Fibroblast of the aortic adventitia (primary cell): ENCODE data around the gene GFM1. TPM values are rescaled to one million over a fixed set of nuclear protein-coding genes. Genes with fewer than 3 reads are reported as not detected.

Experiments
- DNase-seq: peaks from one replicate; pipeline ENCODE4 v3.0.0-alpha.2; 2010; ENCODE audit warnings: low read depth
- H3K4me3 ChIP-seq: 2 replicates; pipeline ENCODE4 v1.5.1; 2011; ENCODE audit warnings: low read depth, mild to moderate bottlenecking, control low read depth, low read length, moderate library complexity
- small RNA-seq: library from RNA; depleted of rRNA; stranded (forward); fragments of <200 nt; gene quantifications from one replicate; pipeline ENCODE3, GENCODE V24; 2012
- total RNA-seq: library from RNA; depleted of rRNA; stranded (reverse); fragments of >200 nt; gene quantifications from 2 replicates; pipeline ENCODE4 v1.2.3, GENCODE V29; 2012; ENCODE audit warnings: low replicate concordance
- TF ChIP-seq, protein P1 (sequence below): IDR thresholded peaks from 2 replicates; pipeline ENCODE4 v1.5.1; 2011; ENCODE audit warnings: mild to moderate bottlenecking, low read length, control low read depth, inconsistent platforms; ENCODE audit not compliant: insufficient read depth

GFM1 gene
- total RNA-seq, 1 donor: 49.4 TPM

DNA sequence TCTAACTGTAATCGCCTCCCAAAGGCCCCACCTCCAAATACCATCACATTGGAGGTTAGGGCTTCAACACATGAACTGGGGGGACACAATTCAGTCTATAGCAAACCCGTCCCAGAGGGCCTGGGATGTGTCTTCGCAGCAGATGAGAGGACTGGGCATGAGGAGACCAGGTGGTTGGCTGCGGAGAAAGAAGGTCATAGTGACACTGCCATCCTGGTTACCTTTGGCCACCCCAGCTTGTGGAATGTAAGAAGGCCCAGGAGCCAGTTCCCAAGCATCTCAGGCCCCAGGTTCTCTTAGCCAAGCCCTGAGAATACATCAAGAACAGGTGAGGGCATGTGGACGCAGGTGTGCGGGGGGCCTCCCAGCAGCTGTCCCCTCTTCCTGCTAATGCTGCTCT lies 94.3 kb downstream of the GFM1 start:
- no peak for DNase-seq
- TF ChIP-seq, protein P1, sequence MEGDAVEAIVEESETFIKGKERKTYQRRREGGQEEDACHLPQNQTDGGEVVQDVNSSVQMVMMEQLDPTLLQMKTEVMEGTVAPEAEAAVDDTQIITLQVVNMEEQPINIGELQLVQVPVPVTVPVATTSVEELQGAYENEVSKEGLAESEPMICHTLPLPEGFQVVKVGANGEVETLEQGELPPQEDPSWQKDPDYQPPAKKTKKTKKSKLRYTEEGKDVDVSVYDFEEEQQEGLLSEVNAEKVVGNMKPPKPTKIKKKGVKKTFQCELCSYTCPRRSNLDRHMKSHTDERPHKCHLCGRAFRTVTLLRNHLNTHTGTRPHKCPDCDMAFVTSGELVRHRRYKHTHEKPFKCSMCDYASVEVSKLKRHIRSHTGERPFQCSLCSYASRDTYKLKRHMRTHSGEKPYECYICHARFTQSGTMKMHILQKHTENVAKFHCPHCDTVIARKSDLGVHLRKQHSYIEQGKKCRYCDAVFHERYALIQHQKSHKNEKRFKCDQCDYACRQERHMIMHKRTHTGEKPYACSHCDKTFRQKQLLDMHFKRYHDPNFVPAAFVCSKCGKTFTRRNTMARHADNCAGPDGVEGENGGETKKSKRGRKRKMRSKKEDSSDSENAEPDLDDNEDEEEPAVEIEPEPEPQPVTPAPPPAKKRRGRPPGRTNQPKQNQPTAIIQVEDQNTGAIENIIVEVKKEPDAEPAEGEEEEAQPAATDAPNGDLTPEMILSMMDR: no peak
- H3K4me3 ChIP-seq: no peak overlapping the region

GRCh38 chr3:158739078-158739477 lies 94.8 kb downstream of the GFM1 start:
- DNase-seq: no peak
- TF ChIP-seq, protein P1: no peak
- H3K4me3 ChIP-seq: no peak overlapping the region

DNA sequence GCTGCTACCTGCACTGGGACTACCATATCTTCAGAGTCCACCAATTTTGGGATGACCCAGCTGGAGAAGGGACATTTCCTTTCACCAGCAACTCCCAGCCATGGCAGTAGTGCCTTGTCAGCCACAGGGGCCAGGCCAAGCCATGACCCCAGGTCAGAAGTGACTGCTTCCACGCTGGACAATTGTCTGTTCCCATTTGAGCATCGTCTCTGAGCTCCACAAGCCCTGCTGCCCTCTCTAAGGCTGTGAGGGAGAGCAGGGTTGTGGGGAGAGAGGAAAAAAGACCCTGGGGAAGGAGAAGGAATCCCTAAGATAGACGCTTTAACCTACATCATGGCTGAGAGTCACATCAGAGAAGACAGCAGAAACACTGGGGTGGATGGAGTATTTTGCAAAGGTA lies 95.3 kb downstream of the GFM1 start:
- no peak for DNase-seq
- TF ChIP-seq, protein P1: no peak
- H3K4me3 ChIP-seq: no peak overlapping the region

Small RNA genes within 50 kb of the gene (small RNA-seq; reads per million reads assigned to genes)
- gene AC025033.1 (not detected), gene AC080013.6 (not detected)

Other genes starting within 250 kb of the GFM1 start
- 14.7 and 14.9 TPM in 2 replicates for gene MLF1, start 73.3 kb upstream of the GFM1 start, total RNA-seq
- 115 and 152 TPM in 2 replicates for gene LXN, start 28.1 kb downstream of the GFM1 start, total RNA-seq
- 39.3 and 47.8 TPM in 2 replicates for gene RARRES1, start 87.9 kb downstream of the GFM1 start, total RNA-seq
- 168 and 223 TPM in 2 replicates for gene MFSD1, start 157.5 kb downstream of the GFM1 start, total RNA-seq